IPS-11a (cell line): Measurements from ENCODE around the gene TACC2.
"Not testable (repeated sequence)": the region's sequence is repeated elsewhere in the genome, so short reads cannot be mapped to it uniquely, and the experiment has no call there.

Source experiments
- H3K4me3 ChIP-seq: one replicate; pipeline ENCODE4 v1.5.1; 2013; ENCODE audit warnings: low read depth, low read length, control low read depth

Gene TACC2

DNA sequence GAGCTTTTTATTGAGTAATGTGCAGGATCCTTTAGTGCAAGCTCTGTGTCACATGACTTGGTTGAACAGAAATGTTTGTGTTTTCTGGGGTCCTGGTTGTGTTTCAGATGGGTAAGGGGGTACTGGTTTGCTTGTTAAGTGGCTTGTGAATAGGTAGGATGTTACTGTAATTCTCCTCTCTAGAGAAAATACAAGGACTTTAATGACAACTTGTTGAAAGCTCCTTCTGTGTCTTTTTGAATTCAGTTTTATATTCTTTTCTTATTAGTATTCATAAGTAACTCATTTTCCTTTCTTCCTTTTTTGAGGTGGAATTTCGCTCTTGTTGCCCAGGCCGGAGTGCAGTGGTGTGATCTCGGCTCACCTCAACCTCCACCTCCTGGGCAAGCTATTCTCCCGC lies 196.7 kb downstream of the TACC2 start:
- H3K4me3 ChIP-seq = no peak overlapping the region

- no peak overlapping the region for H3K4me3 ChIP-seq
Observed at GRCh38 chr10:122186816-122187810, 198.2 kb downstream of the TACC2 start.

GRCh38 chr10:122188706-122189105 lies 199.7 kb downstream of the TACC2 start:
- no peak overlapping the region for H3K4me3 ChIP-seq

GRCh38 chr10:122189185-122189584 lies 200.2 kb downstream of the TACC2 start:
- no peak overlapping the region for H3K4me3 ChIP-seq

- H3K4me3 ChIP-seq = no peak overlapping the region
Observed at GRCh38 chr10:122190176-122190943, 201.4 kb downstream of the TACC2 start.

DNA sequence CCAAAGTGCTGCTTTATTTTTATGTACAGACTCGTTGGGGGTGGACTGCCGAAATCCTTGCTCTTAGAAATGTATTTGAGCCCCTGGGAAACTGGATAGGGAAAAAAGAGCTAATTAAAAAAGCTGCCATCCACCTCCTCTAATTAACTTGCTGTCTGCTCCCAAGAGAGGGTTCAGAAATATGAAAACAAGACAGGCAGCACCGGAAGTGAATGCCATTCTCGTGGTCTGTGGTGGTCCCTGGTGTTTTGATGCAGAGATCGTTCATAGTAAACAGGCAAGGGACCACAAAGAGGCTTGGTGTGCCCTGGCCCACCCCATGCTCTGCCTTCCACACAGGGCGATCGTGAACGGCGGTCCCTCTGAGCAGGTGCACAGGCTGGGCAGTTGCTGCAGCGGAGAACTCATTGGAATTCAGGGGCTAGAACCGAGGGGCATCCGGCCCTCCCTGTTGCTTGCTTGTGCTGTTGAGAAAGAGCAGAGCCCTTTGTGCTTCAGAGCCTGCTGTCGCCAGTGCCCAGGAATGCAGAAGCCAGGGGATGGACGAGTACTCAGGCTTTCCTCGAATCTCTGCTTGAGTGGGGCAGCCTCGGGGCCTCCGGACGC lies 203.1 kb downstream of the TACC2 start:
- no peak overlapping the region for H3K4me3 ChIP-seq

DNA sequence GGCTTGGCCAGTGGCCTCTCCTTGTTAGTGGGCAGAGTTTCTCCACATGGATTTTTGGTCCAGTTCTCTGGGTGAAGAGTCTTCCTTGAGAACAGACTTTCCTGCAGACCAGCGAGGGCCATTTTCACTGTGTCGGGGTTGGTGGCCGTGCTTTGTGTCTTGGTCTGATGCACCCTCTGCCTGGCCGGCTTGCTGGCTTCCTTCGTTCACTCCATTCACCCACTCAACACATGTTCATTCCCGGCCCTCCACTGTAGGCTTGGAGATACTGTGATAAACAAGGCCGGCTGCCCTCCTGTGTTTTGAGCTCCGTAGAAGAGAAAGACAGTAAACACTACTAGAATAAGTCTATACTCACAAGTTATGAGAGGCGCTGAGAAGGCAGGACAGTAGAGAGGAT lies 205.3 kb downstream of the TACC2 start:
- no peak overlapping the region for H3K4me3 ChIP-seq

- H3K4me3 ChIP-seq = no peak overlapping the region
Observed at GRCh38 chr10:122196218-122196617, 207.3 kb downstream of the TACC2 start.

DNA sequence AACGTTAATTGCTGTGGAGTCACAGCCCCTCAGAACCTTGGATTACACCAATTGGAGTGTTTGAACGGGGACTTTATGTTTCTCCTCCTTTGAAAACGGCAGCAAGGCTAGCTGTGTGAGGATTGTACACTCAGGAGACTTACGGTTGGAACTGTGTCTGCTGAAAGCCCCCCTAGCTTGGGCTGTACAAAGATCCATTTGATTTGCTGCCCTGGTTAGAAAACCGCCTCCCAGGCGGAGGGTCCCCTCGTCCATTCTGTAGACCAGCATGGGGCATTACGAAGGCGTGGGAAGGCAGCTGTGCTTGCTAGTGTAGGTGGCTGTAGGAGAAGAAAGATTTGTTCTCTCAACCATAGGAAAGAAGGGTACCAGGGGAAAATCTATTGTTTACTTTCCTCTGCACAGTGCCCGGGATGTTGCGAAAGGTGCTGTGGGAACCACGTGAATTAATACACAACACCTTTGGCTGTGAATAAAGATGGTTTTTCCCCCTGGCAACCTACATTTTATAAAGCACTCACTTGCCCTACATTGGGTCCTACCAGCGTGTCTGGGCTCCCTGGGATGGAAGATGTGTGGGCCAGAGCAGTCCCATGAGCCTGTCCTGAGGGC lies 208.8 kb downstream of the TACC2 start:
- no peak overlapping the region for H3K4me3 ChIP-seq

- H3K4me3 ChIP-seq = no peak overlapping the region
Observed at GRCh38 chr10:122198631-122199030, 209.7 kb downstream of the TACC2 start.

DNA sequence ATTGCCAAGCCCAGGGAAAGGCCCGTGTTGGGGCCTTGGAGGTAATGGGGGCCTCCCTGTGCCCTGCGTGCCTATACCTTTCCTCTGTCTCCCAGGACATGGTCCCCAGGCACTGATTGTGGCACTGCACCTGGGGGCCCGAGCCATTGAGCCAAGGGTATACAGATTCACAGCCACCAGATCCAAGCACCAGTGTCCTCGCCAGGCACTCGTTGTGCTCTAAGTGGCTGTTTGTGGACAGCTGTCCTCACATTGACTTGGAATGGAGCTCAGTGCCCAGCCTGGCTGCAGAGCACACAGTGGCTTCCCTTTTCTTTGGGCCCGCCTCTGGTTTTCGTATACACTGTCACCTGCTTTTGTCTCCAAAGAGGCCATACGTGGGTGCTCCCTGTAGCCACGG lies 210.1 kb downstream of the TACC2 start:
- H3K4me3 ChIP-seq = no peak overlapping the region

- H3K4me3 ChIP-seq = no peak overlapping the region
Observed at GRCh38 chr10:122199689-122200088, 210.7 kb downstream of the TACC2 start.

DNA sequence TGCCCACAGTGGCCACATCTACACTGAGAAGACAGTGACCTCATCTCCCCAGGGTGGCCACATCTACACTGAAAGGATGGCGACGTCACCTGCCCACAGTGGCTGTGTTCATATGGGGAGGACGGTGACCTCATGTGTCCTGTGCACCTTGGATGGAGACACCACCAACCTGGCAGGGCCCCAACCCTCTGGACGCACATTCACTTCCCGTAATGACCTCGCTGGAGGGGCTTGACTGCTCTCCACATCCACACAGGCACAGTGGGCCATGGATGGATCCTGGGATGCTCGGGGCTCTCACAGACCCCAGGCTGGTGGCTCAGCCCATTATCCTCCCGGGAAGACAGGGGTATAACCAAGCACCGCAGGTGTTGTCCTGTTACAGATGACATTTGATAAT lies 212.4 kb downstream of the TACC2 start:
- no peak overlapping the region for H3K4me3 ChIP-seq

DNA sequence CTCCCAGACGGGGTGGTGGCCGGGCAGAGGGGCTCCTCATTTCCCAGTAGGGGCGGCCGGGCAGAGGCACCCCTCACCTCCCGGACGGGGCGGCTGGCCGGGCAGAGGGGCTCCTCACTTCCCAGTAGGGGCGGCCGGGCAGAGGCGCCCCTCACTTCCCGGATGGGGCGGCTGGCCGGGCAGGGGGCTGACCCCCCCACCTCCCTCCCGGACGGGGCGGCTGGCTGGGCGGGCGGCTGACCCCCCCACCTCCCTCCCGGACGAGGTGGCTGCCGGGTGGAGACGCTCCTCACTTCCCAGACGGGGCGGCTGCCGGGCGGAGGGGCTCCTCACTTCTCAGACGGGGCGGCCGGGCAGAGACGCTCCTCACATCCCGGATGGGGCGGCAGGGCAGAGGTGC lies 214.2 kb downstream of the TACC2 start:
- not testable (repeated sequence) for H3K4me3 ChIP-seq

DNA sequence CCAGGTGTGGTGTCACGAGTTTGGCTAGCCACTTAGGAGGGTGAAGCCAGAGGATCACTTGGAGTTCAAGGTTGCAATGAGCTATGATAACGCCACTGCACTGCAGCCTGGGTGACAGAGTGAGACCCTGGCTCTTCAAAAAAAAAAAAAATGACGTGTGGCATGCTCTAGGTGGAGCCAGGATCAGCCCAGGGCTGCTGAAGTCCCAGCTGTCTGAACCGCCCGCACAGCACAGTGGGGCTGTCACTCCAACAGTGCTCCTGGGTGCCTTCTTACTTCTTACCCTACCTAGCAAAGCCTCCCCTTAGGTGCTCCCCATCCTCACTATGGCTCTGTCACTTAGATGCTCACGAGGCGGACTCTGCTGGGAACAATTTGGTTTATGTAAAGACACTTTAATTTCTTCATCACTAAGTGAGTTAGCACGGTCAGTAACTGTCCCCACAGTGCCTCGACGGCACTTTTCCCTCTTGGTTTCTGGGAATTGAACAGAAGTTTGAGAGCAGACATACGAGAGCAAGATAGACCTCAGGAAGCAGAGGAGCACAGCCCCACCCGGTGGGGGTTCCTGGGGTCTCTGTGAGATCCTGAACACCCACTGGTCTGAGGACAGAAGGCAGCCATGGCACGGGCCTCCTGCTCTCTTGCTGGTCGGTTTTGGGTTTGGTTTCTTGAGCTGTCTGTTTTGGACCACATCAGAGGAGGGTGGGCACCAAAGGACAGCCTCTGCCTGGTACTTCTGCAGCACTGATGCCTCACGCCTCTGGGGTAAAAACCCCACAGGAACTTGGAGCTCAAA lies 215.9 kb downstream of the TACC2 start:
- no peak overlapping the region for H3K4me3 ChIP-seq

GRCh38 chr10:122206471-122207065 lies 217.6 kb downstream of the TACC2 start:
- H3K4me3 ChIP-seq = no peak overlapping the region

DNA sequence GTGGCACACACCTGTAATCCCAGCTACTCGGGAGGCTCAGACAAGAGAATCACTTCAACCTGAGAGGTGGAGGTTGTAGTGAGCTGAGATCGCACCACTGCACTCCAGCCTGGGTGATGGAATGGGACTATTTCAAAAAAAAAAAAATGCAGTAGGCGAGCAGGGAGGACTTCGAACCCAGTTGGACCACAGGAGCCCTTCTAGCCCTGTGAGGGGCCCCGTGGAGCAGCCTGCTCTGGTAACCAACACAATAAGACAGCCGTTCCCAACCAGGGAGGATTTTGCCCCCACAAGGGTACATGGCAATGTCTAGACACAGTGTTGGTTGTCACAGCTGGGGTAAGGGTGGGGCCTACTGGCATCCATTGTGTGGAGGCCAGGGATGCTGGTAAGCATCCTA lies 218.2 kb downstream of the TACC2 start:
- no peak overlapping the region for H3K4me3 ChIP-seq

GRCh38 chr10:122207596-122207995 lies 218.6 kb downstream of the TACC2 start:
- H3K4me3 ChIP-seq = no peak overlapping the region

- H3K4me3 ChIP-seq = no peak overlapping the region
Observed at GRCh38 chr10:122208571-122209430, 219.8 kb downstream of the TACC2 start.
